Measurements from ENCODE around the gene UBE2O. TPM values are rescaled to one million over a fixed set of nuclear protein-coding genes. Genes with fewer than 3 reads are reported as not detected.

Gene UBE2O
- total and polyA plus RNA-seq, 2 donors (not counting 3 experiments of a cell fraction or from before 2014, with no cell fraction given): 13.9 to 34.1 TPM

- FAIRE-seq (no peak), DNase-seq (ENCODE audit: low read depth, low spot score) (no peak)
- H3K9me3 ChIP-seq (replicated peaks; ENCODE audit: control insufficient read depth, insufficient read depth, low read length): no peaks in the 10 kb centered on the region
- H4K20me1 ChIP-seq (replicated peaks; ENCODE audit: control insufficient read depth, extremely low read depth, insufficient read depth, low read length): no peaks in the 10 kb centered on the region
- H2AFZ ChIP-seq (ENCODE audit: low read depth, low read length): no peak overlapping the region
- H3K36me3 ChIP-seq (ENCODE audit: control insufficient read depth in 2 of 2, extremely low read depth in 1 of 2, insufficient read depth in 2 of 2, low read length in 2 of 2): no peaks in the 10 kb centered on the region
- no peaks in the 10 kb centered on the region for H3K79me2 ChIP-seq (ENCODE audit: control insufficient read depth, insufficient read depth, low read length)
- no peak overlapping the region for H3K9ac ChIP-seq (replicated peaks; ENCODE audit: extremely low read depth, insufficient read depth, low read length)
- no peaks in the 10 kb centered on the region for H3K9me1 ChIP-seq (replicated peaks; ENCODE audit: control insufficient read depth, extremely low read depth, insufficient read depth, low read length)
- no peak overlapping the region for H3K4me2 ChIP-seq (ENCODE audit: insufficient read depth, low read length)
- TF ChIP-seq MAX (IDR thresholded peaks at IDR 0.05; ENCODE audit: insufficient read depth, insufficient read length) (no peak), GATA2 (IDR thresholded peaks at IDR 0.05; ENCODE audit: insufficient read depth, insufficient read length, low read depth, low read length) (no peak), MYC (IDR thresholded peaks at IDR 0.05; ENCODE audit: low read depth, low read length) (no peak), JUN (IDR thresholded peaks at IDR 0.05; ENCODE audit: borderline replicate concordance, insufficient read depth, insufficient read length, low read depth) (no peak), POLR2AphosphoS5 (IDR thresholded peaks at IDR 0.05; ENCODE audit: insufficient read depth, low read depth, low read length) (no peak), POLR2A (IDR thresholded peaks at IDR 0.05; ENCODE audit: low read depth, low read length) (no peak), CTCF (IDR thresholded peaks at IDR 0.05; ENCODE audit: extremely low read depth in 1 of 2, insufficient read depth in 1 of 2, low read depth in 1 of 2, low read length in 2 of 2) (no peak), FOS (IDR thresholded peaks at IDR 0.05; ENCODE audit: borderline replicate concordance, insufficient read depth, low read length) (no peak), EZH2 (IDR thresholded peaks at IDR 0.05; ENCODE audit: borderline replicate concordance, low read depth, low read length, severe bottlenecking) (no peak)
- dilution Hi-C loops (cut with MboI; ENCODE audit: extremely low pct_ligation_motif_present, low sequenced_read_pairs): no loop called here
- POLR2A ChIA-PET: no interaction called here
- H3K27me3 ChIP-seq (ENCODE audit: control insufficient read depth in 2 of 2, insufficient read depth in 2 of 2, low read length in 2 of 2): no peaks in the 10 kb centered on the region
- intact Hi-C loops (cut with micrococcal nuclease): no loop called here
- H3K4me1 ChIP-seq (ENCODE audit: control insufficient read depth, extremely low read depth, insufficient read depth, low read length): peaks cover 12% of the 10 kb centered on the region
- no peak overlapping the region for H3K27ac ChIP-seq (ENCODE audit: insufficient read depth, low read depth, low read length)
- CTCF ChIA-PET: interaction anchor here (0.7 to 6.0 kb wide), 13 partner anchors 12 to 313 kb away, joined by 3 to 103 read pairs (median 5); partner anchors contain the start of genes PRPSAP1 and SPHK1
- BruUV-seq (replicated peaks): no TSS peak
- H3K4me3 ChIP-seq (replicated peaks in 1 of 3; ENCODE audit: insufficient read depth in 1 of 3, low read depth in 1 of 3, low read length in 3 of 3): no peak overlapping the region
Observed at GRCh38 chr17:76366247-76366646, 86.7 kb downstream of the UBE2O start.
